Prostate gland (tissue), 2 donors: ENCODE data around the gene ERVMER34-1.

Experiments used
- POLR2A ChIP-seq: fragments of 450-650 bp; IDR thresholded peaks from one replicate; pipeline ENCODE4 v1.6.1; 2016; ENCODE audit warnings: antibody characterized with exemption, mild to moderate bottlenecking
- TF ChIP-seq, protein P1 (sequence below), 4 experiments: fragments of 200-600 bp in 2 of 4; fragments of 450-650 bp in 2 of 4; sonication (generic) in 2 of 4; IDR thresholded peaks; 1 replicate in 3 of 4; 2 replicates in 1 of 4; pipeline ENCODE4 v1.5.1; 2016 to 2019; ENCODE audit warnings: antibody characterized with exemption in 4 of 4, mild to moderate bottlenecking in 2 of 4, moderate library complexity in 2 of 4

DNA sequence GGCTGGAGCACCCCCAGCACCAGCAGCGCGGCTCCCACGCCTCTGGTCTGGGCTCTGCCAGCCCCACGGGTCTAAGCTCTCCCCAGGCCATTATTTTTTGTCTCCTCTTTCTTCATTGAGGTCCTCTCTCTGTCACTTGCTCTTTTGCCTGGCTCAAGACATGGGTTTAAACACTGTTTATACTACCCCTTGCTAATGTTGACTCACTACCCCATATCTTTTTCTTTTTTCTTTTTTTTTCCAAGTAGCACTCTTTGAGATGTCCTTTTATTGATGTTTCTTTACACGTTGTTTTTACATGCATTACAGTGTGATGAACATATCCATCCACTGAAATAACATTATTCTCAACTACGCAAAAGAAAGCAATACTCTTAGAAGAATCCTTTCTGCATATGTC lies 1.7 kb upstream of the ERVMER34-1 start:
- TF ChIP-seq, protein P1, sequence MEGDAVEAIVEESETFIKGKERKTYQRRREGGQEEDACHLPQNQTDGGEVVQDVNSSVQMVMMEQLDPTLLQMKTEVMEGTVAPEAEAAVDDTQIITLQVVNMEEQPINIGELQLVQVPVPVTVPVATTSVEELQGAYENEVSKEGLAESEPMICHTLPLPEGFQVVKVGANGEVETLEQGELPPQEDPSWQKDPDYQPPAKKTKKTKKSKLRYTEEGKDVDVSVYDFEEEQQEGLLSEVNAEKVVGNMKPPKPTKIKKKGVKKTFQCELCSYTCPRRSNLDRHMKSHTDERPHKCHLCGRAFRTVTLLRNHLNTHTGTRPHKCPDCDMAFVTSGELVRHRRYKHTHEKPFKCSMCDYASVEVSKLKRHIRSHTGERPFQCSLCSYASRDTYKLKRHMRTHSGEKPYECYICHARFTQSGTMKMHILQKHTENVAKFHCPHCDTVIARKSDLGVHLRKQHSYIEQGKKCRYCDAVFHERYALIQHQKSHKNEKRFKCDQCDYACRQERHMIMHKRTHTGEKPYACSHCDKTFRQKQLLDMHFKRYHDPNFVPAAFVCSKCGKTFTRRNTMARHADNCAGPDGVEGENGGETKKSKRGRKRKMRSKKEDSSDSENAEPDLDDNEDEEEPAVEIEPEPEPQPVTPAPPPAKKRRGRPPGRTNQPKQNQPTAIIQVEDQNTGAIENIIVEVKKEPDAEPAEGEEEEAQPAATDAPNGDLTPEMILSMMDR (IDR thresholded peaks at IDR 0.05), result no peak
- TF ChIP-seq POLR2A, result no peak
